Measurements from ENCODE around the gene B3GNT9.

Gene B3GNT9

DNA sequence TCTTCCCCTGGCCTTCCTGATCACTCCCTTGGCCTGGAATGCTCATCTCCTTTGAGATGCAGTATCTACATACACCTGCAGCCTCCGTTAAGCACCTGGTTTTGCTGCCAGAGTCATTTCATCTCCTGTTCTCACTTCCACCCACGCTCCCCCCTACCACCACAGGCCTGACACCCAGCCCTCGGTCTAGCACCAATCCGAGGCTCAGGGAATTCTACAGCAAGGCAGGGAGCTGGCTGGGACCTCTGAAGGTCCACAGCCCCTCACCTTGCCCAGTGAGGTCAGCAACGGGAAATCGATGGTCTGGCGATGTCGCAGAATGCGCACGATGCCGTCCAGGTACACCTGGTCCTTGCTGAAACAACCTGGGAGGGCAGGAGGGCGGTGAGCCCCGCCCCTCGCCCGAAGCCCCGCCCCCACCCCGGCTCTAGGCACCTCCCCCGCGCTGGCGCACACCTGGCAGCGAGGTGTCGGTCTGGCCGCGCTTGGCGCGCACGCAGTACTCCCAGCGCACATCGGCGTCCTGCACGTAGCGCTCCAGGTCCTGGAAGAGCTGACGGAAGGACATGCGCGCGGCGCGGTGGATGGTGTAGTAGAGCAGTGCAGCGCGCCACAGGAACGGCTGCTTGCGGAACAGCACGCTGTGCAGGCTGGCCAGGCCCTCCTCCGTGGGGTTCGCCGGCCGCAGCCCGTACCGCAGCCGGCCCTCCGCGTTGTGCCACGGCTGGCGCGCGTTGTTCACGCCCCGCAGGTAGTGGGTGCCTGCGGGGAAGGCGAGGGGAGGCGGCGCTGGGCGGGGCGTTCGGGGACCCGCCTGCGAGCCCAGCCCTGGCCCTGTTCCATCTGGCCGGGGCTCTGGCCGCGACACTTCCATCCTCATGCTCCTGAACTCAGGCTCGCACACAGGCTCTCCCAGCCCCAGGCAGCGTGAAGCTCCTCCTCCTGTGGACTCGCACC is 27.2 kb upstream of the B3GNT9 start:
- no peak overlapping the region for H2BK5ac ChIP-seq (ENCODE audit: low read depth, low read length, poor library complexity)
- H2BK120ac ChIP-seq (ENCODE audit: insufficient read depth, low read length, poor library complexity): no peak overlapping the region
- H2AFZ ChIP-seq (ENCODE audit: insufficient read depth, low read length, poor library complexity): no peak overlapping the region
- no peaks in the 10 kb centered on the region for H3K79me1 ChIP-seq (ENCODE audit: low read length)
- H3K27ac ChIP-seq (ENCODE audit: low read depth, low read length): no peak overlapping the region
- H3K23ac ChIP-seq (ENCODE audit: low read length): no peak overlapping the region
- peaks cover 2 to 8% of the 10 kb centered on the region in 2 experiments for H3K36me3 ChIP-seq (ENCODE audit: control insufficient read depth in 1 of 2, insufficient read depth in 2 of 2, low read length in 2 of 2)
- H3K4me1 ChIP-seq (ENCODE audit: control insufficient read depth in 1 of 2, insufficient read depth in 2 of 2, low read length in 2 of 2): peaks cover 13 to 21% of the 10 kb centered on the region in 2 experiments
- no peak overlapping the region for H3K9ac ChIP-seq (ENCODE audit: low read length)
- no peak overlapping the region for H4K12ac ChIP-seq (ENCODE audit: low read depth, low read length)
- no peak overlapping the region for H4K91ac ChIP-seq (ENCODE audit: low read depth, low read length)
- peaks cover 5% of the 10 kb centered on the region for H3K9me3 ChIP-seq (ENCODE audit: insufficient read depth, low read depth, low read length)
- WGBS (ENCODE audit: extremely low coverage, insufficient coverage, insufficient read length): no CpG with 5 or more reads among the region's 73 CpGs
- peak; percentile 95 to 96 for DNase-seq
- H3K79me2 ChIP-seq (ENCODE audit: control insufficient read depth, insufficient read depth, low read length, poor library complexity): no peaks in the 10 kb centered on the region
- H3K4me2 ChIP-seq (ENCODE audit: low read length): peak overlapping the region; percentile 69
- H3K4ac ChIP-seq (ENCODE audit: low read depth, low read length): no peak overlapping the region
- H3K4me3 ChIP-seq (ENCODE audit: low read depth, low read length): peak overlapping the region; percentile 61
- no peak overlapping the region for H3K18ac ChIP-seq (ENCODE audit: low read length)
- no peak overlapping the region for H2AK5ac ChIP-seq (ENCODE audit: low read length)
- no peak overlapping the region for H3K14ac ChIP-seq (ENCODE audit: low read length)
- H4K8ac ChIP-seq (ENCODE audit: low read depth, low read length): peak overlapping the region; percentile 25
- H2BK12ac ChIP-seq (ENCODE audit: low read length): no peak overlapping the region
- H3K27me3 ChIP-seq (ENCODE audit: insufficient read depth, low read length): peaks cover 20% of the 10 kb centered on the region

DNA sequence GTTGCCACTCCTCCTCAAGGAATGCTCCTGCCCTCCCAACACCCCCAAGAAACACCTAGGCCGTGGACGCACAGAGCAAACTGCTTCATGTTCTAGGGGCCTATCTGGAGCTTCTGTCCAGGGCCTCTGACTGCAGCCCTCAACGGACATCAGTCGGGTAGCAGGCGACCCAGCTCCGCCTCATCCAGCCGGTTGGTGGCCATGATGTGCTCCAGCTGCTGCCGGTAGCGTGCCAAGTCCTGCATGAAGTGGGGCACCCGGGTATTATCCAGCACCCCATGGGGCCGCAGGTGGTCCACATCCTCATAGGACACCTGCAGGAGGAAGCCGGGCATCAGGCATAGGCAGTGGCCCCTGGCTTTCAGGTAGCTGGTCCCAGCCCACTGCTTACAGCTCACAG is 25.9 kb upstream of the B3GNT9 start:
- Histone ChIP-seq H3K36me3 (ENCODE audit: control insufficient read depth in 1 of 2, insufficient read depth in 2 of 2, low read length in 2 of 2) (peaks cover 2 to 8% of the 10 kb centered on the region in 2 experiments), H3K18ac (ENCODE audit: low read length) (no peak overlapping the region), H2BK120ac (ENCODE audit: insufficient read depth, low read length, poor library complexity) (no peak overlapping the region), H2AK5ac (ENCODE audit: low read length) (no peak overlapping the region), H3K23ac (ENCODE audit: low read length) (no peak overlapping the region), H3K14ac (ENCODE audit: low read length) (no peak overlapping the region), H4K12ac (ENCODE audit: low read depth, low read length) (no peak overlapping the region), H4K8ac (ENCODE audit: low read depth, low read length) (no peak overlapping the region), H3K27ac (ENCODE audit: low read depth, low read length) (no peak overlapping the region), H4K91ac (ENCODE audit: low read depth, low read length) (no peak overlapping the region), H2BK5ac (ENCODE audit: low read depth, low read length, poor library complexity) (no peak overlapping the region), H2AFZ (ENCODE audit: insufficient read depth, low read length, poor library complexity) (no peak overlapping the region), H3K4me2 (ENCODE audit: low read length) (no peak overlapping the region), H3K4me1 (ENCODE audit: control insufficient read depth in 1 of 2, insufficient read depth in 2 of 2, low read length in 2 of 2) (peaks cover 13 to 18% of the 10 kb centered on the region in 2 experiments), H2BK12ac (ENCODE audit: low read length) (no peak overlapping the region), H3K79me1 (ENCODE audit: low read length) (no peaks in the 10 kb centered on the region), H3K9me3 (ENCODE audit: insufficient read depth, low read depth, low read length) (peaks cover 7% of the 10 kb centered on the region), H3K4me3 (ENCODE audit: low read depth, low read length) (no peak overlapping the region), H3K27me3 (ENCODE audit: insufficient read depth, low read length) (peaks cover 20% of the 10 kb centered on the region), H3K4ac (ENCODE audit: low read depth, low read length) (no peak overlapping the region), H3K79me2 (ENCODE audit: control insufficient read depth, insufficient read depth, low read length, poor library complexity) (no peaks in the 10 kb centered on the region), H3K9ac (ENCODE audit: low read length) (no peak overlapping the region)
- WGBS (ENCODE audit: extremely low coverage, insufficient coverage, insufficient read length): no CpG with 5 or more reads among the region's 12 CpGs
- DNase-seq: no peak

DNA sequence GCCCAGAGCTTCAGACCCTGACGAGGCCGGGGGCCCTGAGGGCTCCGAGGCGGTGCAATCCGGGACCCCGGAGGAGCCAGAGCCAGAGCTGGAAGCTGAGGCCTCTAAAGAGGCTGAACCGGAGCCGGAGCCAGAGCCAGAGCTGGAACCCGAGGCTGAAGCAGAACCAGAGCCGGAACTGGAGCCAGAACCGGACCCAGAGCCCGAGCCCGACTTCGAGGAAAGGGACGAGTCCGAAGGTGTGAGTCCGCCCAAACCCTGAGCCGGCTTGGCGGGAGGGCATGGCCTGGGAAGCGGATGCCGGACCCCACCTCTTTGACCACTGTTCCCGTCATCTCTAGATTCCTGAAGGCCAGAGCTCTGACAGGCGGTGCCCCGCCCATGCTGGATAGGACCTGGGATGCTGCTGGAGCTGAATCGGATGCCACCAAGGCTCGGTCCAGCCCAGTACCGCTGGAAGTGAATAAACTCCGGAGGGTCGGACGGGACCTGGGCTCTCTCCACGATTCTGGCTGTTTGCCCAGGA is 24.0 kb upstream of the B3GNT9 start:
- no peak overlapping the region for H4K8ac ChIP-seq (ENCODE audit: low read depth, low read length)
- H3K27me3 ChIP-seq (ENCODE audit: insufficient read depth, low read length): peaks cover 20% of the 10 kb centered on the region
- no peak overlapping the region for H3K27ac ChIP-seq (ENCODE audit: low read depth, low read length)
- no peak overlapping the region for H3K14ac ChIP-seq (ENCODE audit: low read length)
- H2AK5ac ChIP-seq (ENCODE audit: low read length): no peak overlapping the region
- no peak overlapping the region for H4K12ac ChIP-seq (ENCODE audit: low read depth, low read length)
- H3K9ac ChIP-seq (ENCODE audit: low read length): no peak overlapping the region
- H3K79me2 ChIP-seq (ENCODE audit: control insufficient read depth, insufficient read depth, low read length, poor library complexity): peaks cover 1% of the 10 kb centered on the region
- H2AFZ ChIP-seq (ENCODE audit: insufficient read depth, low read length, poor library complexity): no peak overlapping the region
- peaks cover 2 to 8% of the 10 kb centered on the region in 2 experiments for H3K36me3 ChIP-seq (ENCODE audit: control insufficient read depth in 1 of 2, insufficient read depth in 2 of 2, low read length in 2 of 2)
- peaks cover 7% of the 10 kb centered on the region for H3K9me3 ChIP-seq (ENCODE audit: insufficient read depth, low read depth, low read length)
- no peak overlapping the region for H3K4ac ChIP-seq (ENCODE audit: low read depth, low read length)
- no CpG with 5 or more reads among the region's 31 CpGs for WGBS (ENCODE audit: extremely low coverage, insufficient coverage, insufficient read length)
- H3K79me1 ChIP-seq (ENCODE audit: low read length): peaks cover 5% of the 10 kb centered on the region
- peak overlapping the region; percentile 70 for H3K4me2 ChIP-seq (ENCODE audit: low read length)
- H3K18ac ChIP-seq (ENCODE audit: low read length): no peak overlapping the region
- H2BK5ac ChIP-seq (ENCODE audit: low read depth, low read length, poor library complexity): no peak overlapping the region
- no peak overlapping the region for H2BK12ac ChIP-seq (ENCODE audit: low read length)
- peaks cover 17 to 28% of the 10 kb centered on the region in 2 experiments for H3K4me1 ChIP-seq (ENCODE audit: control insufficient read depth in 1 of 2, insufficient read depth in 2 of 2, low read length in 2 of 2)
- H3K23ac ChIP-seq (ENCODE audit: low read length): no peak overlapping the region
- no peak for DNase-seq
- no peak overlapping the region for H3K4me3 ChIP-seq (ENCODE audit: low read depth, low read length)
- H4K91ac ChIP-seq (ENCODE audit: low read depth, low read length): no peak overlapping the region
- no peak overlapping the region for H2BK120ac ChIP-seq (ENCODE audit: insufficient read depth, low read length, poor library complexity)

DNA sequence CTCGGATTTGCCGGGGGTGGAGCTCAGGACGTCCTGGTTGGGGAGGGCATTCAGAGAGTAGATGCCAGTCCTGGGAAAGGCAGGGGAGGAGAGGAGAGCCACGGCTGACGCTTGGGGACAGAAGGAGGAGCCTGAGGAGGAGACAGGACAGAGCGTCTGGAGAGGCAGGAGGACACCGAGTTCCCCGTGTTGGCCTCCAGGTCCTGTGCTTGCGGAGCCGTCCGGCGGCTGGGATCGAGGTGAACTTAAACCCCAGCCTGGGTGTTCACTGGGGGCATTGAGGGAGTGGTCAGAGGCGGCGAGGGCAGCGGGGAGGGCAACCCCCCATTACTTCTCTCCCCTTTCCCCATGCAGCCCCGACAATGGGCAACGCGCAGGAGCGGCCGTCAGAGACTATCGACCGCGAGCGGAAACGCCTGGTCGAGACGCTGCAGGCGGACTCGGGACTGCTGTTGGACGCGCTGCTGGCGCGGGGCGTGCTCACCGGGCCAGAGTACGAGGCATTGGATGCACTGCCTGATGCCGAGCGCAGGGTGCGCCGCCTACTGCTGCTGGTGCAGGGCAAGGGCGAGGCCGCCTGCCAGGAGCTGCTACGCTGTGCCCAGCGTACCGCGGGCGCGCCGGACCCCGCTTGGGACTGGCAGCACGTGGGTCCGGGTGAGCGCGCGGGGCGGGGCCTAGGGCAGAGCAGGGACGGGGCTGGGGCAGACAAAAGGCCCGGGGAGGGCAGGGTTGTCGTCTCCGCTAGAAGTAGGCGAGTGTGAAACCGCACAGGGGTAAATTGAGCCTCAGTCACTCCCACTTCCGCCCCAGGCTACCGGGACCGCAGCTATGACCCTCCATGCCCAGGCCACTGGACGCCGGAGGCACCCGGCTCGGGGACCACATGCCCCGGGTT is 23.3 kb upstream of the B3GNT9 start:
- H3K9ac ChIP-seq (ENCODE audit: low read length): no peak overlapping the region
- no peak overlapping the region for H3K4ac ChIP-seq (ENCODE audit: low read depth, low read length)
- no peak overlapping the region for H2BK120ac ChIP-seq (ENCODE audit: insufficient read depth, low read length, poor library complexity)
- no peak overlapping the region for H2BK5ac ChIP-seq (ENCODE audit: low read depth, low read length, poor library complexity)
- WGBS (ENCODE audit: extremely low coverage, insufficient coverage, insufficient read length): no CpG with 5 or more reads among the region's 71 CpGs
- H3K4me3 ChIP-seq (ENCODE audit: low read depth, low read length): peak overlapping the region; percentile 50
- H3K79me1 ChIP-seq (ENCODE audit: low read length): peaks cover 5% of the 10 kb centered on the region
- H2AK5ac ChIP-seq (ENCODE audit: low read length): no peak overlapping the region
- H4K12ac ChIP-seq (ENCODE audit: low read depth, low read length): no peak overlapping the region
- H3K79me2 ChIP-seq (ENCODE audit: control insufficient read depth, insufficient read depth, low read length, poor library complexity): peaks cover 1% of the 10 kb centered on the region
- H3K4me2 ChIP-seq (ENCODE audit: low read length): peak overlapping the region; percentile 70
- H2BK12ac ChIP-seq (ENCODE audit: low read length): no peak overlapping the region
- H3K27ac ChIP-seq (ENCODE audit: low read depth, low read length): no peak overlapping the region
- peaks cover 23 to 35% of the 10 kb centered on the region in 2 experiments for H3K4me1 ChIP-seq (ENCODE audit: control insufficient read depth in 1 of 2, insufficient read depth in 2 of 2, low read length in 2 of 2)
- peaks cover 5% of the 10 kb centered on the region for H3K9me3 ChIP-seq (ENCODE audit: insufficient read depth, low read depth, low read length)
- H3K23ac ChIP-seq (ENCODE audit: low read length): no peak overlapping the region
- peaks cover 2 to 8% of the 10 kb centered on the region in 2 experiments for H3K36me3 ChIP-seq (ENCODE audit: control insufficient read depth in 1 of 2, insufficient read depth in 2 of 2, low read length in 2 of 2)
- no peak overlapping the region for H4K8ac ChIP-seq (ENCODE audit: low read depth, low read length)
- H2AFZ ChIP-seq (ENCODE audit: insufficient read depth, low read length, poor library complexity): peak overlapping the region; percentile 28
- no peak overlapping the region for H4K91ac ChIP-seq (ENCODE audit: low read depth, low read length)
- peak; percentile 65 to 76 for DNase-seq
- peaks cover 27% of the 10 kb centered on the region for H3K27me3 ChIP-seq (ENCODE audit: insufficient read depth, low read length)
- H3K14ac ChIP-seq (ENCODE audit: low read length): no peak overlapping the region
- no peak overlapping the region for H3K18ac ChIP-seq (ENCODE audit: low read length)
